LNCAP (cell line): ENCODE measurements around the gene TRIM2.

Experiments
- CTCF ChIP-seq: fragments of 450-650 bp; IDR thresholded peaks from 2 replicates; pipeline ENCODE4 v1.5.1; 2017; ENCODE audit warnings: mild to moderate bottlenecking

Gene TRIM2

DNA sequence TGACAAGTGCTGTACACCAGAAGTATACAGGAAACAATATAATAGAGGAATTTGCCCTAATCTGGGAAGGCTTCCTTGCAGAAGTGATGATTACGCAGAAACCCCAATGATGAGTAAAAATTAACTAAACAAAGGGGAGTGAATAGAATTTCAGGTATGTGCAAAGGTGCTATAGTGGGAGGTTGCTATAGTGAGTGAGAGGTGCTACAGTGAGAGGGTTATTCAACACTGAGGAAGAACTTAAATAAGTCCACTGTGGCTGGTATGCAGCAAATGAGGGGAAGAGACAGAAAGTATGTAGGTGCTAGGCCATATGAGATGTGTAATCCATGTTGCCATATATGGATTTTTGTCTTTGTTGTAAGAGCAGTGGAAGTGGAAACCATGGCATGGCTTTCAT is 69.5 kb downstream of the TRIM2 start:
- TF ChIP-seq CTCF = no peak

GRCh38 chr4:153274967-153275366 is 70.7 kb downstream of the TRIM2 start:
- no peak for TF ChIP-seq CTCF

DNA sequence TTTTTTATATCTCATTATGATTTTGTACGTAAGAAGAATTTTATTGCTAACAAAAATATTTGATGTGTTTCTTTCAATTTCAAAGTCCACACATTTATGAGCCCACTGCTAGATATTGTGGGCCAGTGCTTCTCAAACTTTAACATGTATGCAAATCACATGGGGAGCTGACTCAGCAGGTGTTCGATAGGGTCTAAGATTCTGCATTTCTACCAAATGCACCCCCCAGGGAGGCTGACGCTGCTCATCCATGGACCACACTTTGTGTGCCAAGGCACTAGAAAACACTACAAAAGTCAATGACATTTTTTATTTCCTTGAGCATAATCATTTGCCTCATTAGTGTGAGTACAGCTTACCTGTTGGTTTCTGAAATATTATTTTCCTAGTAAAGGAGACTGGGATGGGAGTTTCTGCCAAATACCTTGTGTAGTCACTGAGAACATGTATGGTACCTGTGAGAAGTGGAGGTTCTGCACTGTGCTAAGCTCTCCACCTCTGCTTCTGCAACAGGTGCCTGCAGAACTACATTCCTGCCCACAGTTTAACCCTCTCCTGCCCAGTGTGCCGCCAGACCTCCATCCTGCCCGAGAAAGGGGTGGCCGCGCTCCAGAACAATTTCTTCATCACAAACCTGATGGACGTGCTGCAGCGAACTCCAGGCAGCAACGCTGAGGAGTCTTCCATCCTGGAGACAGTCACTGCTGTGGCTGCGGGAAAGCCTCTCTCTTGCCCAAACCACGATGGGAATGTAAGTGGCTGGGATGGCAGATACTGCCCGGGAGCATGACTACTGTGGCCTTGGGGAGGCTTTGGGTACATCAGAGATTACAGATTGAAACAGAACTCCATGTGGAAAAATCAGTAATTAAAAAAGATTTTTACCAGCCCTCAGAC is 71.4 kb downstream of the TRIM2 start:
- TF ChIP-seq CTCF = no peak

DNA sequence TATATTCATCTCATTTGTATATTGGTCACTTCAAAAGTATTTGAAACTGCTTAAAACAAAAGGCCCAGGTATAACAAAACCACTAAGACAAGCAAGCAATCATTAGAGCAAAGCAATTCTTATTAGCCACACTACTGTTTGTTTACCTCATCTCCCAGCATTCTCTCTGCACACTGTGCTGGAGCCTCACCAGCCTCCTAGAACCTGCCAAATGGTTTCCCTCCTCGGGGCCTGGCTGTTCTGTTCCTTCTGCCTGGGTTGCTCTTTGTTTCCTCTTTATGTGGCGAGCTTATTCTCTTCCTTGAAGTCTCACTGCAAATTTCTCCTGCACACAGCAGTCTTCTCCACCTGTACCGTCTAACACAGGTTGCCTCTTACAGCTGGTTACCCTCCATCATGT is 72.7 kb downstream of the TRIM2 start:
- no peak for TF ChIP-seq CTCF

- no peak for TF ChIP-seq CTCF
Measured at GRCh38 chr4:153281476-153281875, 77.2 kb downstream of the TRIM2 start.

- no peak for TF ChIP-seq CTCF
Measured at GRCh38 chr4:153282023-153282422, 77.8 kb downstream of the TRIM2 start.

- no peak for TF ChIP-seq CTCF
Measured at GRCh38 chr4:153283260-153283659, 79.0 kb downstream of the TRIM2 start.
